HFFc6 (cell line): ENCODE data around the gene GOLGA6D. TPM values are rescaled to one million over a fixed set of nuclear protein-coding genes. Genes with fewer than 3 reads are reported as not detected.
"Not testable (repeated sequence)": the region's sequence is repeated elsewhere in the genome, so short reads cannot be mapped to it uniquely, and the experiment has no call there.

Experiments used
- DNase-seq: peaks from one replicate; pipeline ENCODE4 v3.0.0-alpha.2; 2018
- H3K27ac Mint-ChIP-seq: 2 replicates; pipeline ENCODE4 v1.8.0; 2020; ENCODE audit warnings: mild to moderate bottlenecking, mixed read lengths
- H3K27me3 Mint-ChIP-seq: 2 replicates; pipeline ENCODE4 v1.8.0; 2021; ENCODE audit warnings: mild to moderate bottlenecking, moderate library complexity, mixed read lengths; ENCODE audit not compliant: insufficient read depth
- H3K36me3 Mint-ChIP-seq: 2 replicates; pipeline ENCODE4 v1.8.0; 2021; ENCODE audit warnings: low read depth, mixed read lengths
- H3K4me1 Mint-ChIP-seq: 2 replicates; pipeline ENCODE4 v1.8.0; 2020; ENCODE audit warnings: low read depth, mixed read lengths
- H3K4me3 Mint-ChIP-seq: 2 replicates; pipeline ENCODE4 v1.8.0; 2020; ENCODE audit warnings: mild to moderate bottlenecking, moderate library complexity, mixed read lengths
- H3K9me3 Mint-ChIP-seq: 2 replicates; pipeline ENCODE4 v1.8.0; 2020; ENCODE audit warnings: mild to moderate bottlenecking, mixed read lengths
- CTCF ChIP-seq: fragments of 200-600 bp; sonication (generic); IDR thresholded peaks from 2 replicates; pipeline ENCODE4 v1.5.0; 2021; ENCODE audit warnings: antibody characterized with exemption, mild to moderate bottlenecking
- total RNA-seq, 6 experiments: library from RNA; stranded (reverse); fragmentation: NEBNext Ultra II Directional; extraction: Animal tissue kit (Norgen Biotek cat#: 25700); gene quantifications; 2 replicates in 1 of 6; 3 replicates in 5 of 6; pipeline ENCODE4 v1.2.3, GENCODE V29; 2021

The GOLGA6D gene
- total RNA-seq, 6 experiments from 2014 or later = not detected

- Mint-ChIP-seq H3K9me3 (no peaks in the 10 kb centered on the region), H3K27me3 (peaks cover 17% of the 10 kb centered on the region), H3K4me3 (no peak overlapping the region), H3K4me1 (no peaks in the 10 kb centered on the region), H3K36me3 (no peaks in the 10 kb centered on the region), H3K27ac (no peak overlapping the region)
- TF ChIP-seq CTCF = no peak
- DNase-seq = no peak
Observed at GRCh38 chr15:75327491-75327890, 44.9 kb downstream of the GOLGA6D start.

GRCh38 chr15:75328493-75329314 is 46.1 kb downstream of the GOLGA6D start:
- Mint-ChIP-seq H3K36me3 (no peaks in the 10 kb centered on the region), H3K4me1 (no peaks in the 10 kb centered on the region), H3K27ac (no peak overlapping the region), H3K27me3 (peaks cover 12% of the 10 kb centered on the region), H3K4me3 (no peak overlapping the region), H3K9me3 (no peaks in the 10 kb centered on the region)
- no peak for TF ChIP-seq CTCF
- DNase-seq = no peak

- peaks cover 10% of the 10 kb centered on the region for H3K27me3 Mint-ChIP-seq
- no peak for DNase-seq
- no peak for TF ChIP-seq CTCF
- no peak overlapping the region for H3K27ac Mint-ChIP-seq
- no peaks in the 10 kb centered on the region for H3K4me1 Mint-ChIP-seq
- no peaks in the 10 kb centered on the region for H3K36me3 Mint-ChIP-seq
- H3K4me3 Mint-ChIP-seq = no peak overlapping the region
- H3K9me3 Mint-ChIP-seq = no peaks in the 10 kb centered on the region
Observed at GRCh38 chr15:75329571-75329970, 46.9 kb downstream of the GOLGA6D start.

GRCh38 chr15:75332093-75332492 is 49.5 kb downstream of the GOLGA6D start:
- not testable (repeated sequence) for H3K4me3 Mint-ChIP-seq, H3K27ac Mint-ChIP-seq, DNase-seq, H3K9me3 Mint-ChIP-seq, H3K36me3 Mint-ChIP-seq
- peaks cover 18% of the 10 kb centered on the region for H3K4me1 Mint-ChIP-seq
- peaks cover 19% of the 10 kb centered on the region for H3K27me3 Mint-ChIP-seq

- H3K4me3 Mint-ChIP-seq = not testable (repeated sequence)
Observed at GRCh38 chr15:75333654-75334419, 51.2 kb downstream of the GOLGA6D start.

GRCh38 chr15:75335313-75335704 is 52.7 kb downstream of the GOLGA6D start:
- no peak for TF ChIP-seq CTCF
- peaks cover 19% of the 10 kb centered on the region for H3K4me1 Mint-ChIP-seq
- peak overlapping the region; percentile 90 for H3K27ac Mint-ChIP-seq
- H3K9me3 Mint-ChIP-seq = no peaks in the 10 kb centered on the region
- 0 out of 2 replicates have a peak, but pooled peaks cover 4% of the 10 kb centered on the region for H3K36me3 Mint-ChIP-seq
- H3K4me3 Mint-ChIP-seq = peak overlapping the region; percentile 96
- no peak for DNase-seq
- H3K27me3 Mint-ChIP-seq = peaks cover 17% of the 10 kb centered on the region

More at GRCh38 chr15:75333654-75334419, 51.2 kb downstream of the GOLGA6D start:
- H3K9me3 Mint-ChIP-seq, H3K36me3 Mint-ChIP-seq, H3K27ac Mint-ChIP-seq, DNase-seq: not testable (repeated sequence)
- Mint-ChIP-seq H3K4me1 (peaks cover 19% of the 10 kb centered on the region), H3K27me3 (peaks cover 16% of the 10 kb centered on the region)
